ENCODE data around the gene SUGP1.

DNA sequence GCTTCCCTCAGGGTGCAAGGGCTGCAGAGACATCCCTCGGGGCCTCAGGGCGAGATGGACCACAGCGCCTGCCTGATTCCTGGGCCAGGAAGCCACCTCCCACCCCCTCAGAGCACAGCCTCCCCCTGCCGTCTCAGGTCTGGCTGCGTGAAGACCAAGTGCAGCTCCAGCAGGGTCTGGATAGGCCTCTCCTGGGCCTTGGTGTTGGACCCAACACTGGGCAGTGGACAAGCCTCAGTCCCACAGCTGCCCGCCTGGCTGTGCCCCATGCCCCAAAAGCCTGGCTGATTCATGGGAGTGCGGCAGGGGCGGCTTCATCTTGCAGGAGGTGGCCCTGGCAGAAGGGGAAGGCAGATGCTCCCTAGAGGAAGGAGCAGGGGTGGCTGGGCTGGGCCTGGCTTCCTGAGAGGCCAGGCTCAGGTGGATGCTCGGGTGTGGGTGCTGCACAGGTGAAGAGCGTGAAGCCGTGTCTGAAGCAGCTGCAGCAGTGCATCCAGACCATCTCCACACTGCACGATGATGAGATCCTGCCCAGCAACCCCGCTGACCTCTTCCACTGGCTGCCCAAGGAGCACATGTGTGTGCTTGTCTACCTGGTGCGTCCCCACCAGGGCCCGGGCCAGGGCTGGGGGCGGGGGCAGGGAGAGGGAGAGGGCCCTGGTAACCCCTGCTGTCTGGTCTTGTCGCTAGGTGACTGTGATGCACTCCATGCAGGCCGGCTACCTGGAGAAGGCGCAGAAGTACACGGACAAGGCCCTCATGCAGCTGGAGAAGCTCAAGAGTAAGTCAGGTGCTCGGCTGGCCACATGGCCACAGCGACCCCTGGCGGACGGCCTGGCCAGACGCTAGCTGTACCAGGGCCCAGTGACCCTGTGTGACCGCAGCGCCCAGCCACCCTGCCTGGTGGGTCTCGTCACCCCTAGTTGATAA is 22.0 kb upstream of the SUGP1 start:
- TF ChIP-seq, protein P1, sequence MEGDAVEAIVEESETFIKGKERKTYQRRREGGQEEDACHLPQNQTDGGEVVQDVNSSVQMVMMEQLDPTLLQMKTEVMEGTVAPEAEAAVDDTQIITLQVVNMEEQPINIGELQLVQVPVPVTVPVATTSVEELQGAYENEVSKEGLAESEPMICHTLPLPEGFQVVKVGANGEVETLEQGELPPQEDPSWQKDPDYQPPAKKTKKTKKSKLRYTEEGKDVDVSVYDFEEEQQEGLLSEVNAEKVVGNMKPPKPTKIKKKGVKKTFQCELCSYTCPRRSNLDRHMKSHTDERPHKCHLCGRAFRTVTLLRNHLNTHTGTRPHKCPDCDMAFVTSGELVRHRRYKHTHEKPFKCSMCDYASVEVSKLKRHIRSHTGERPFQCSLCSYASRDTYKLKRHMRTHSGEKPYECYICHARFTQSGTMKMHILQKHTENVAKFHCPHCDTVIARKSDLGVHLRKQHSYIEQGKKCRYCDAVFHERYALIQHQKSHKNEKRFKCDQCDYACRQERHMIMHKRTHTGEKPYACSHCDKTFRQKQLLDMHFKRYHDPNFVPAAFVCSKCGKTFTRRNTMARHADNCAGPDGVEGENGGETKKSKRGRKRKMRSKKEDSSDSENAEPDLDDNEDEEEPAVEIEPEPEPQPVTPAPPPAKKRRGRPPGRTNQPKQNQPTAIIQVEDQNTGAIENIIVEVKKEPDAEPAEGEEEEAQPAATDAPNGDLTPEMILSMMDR (IDR thresholded peaks at IDR 0.05) = no peak
- TF ChIP-seq POLR2A (IDR thresholded peaks at IDR 0.05) = no peak
